Forelimb muscle (tissue), 1 donor: ENCODE data around the gene RNLS. TPM values are rescaled to one million over a fixed set of nuclear protein-coding genes. Genes with fewer than 3 reads are reported as not detected.

ENCODE experiments used
- DNase-seq: peaks from one replicate; pipeline ENCODE4 v3.0.0-alpha.2; 2013; ENCODE audit warnings: low read depth
- polyA plus RNA-seq: library from polyadenylated mRNA; unstranded; fragments of 120-200 nt; gene quantifications from one replicate; pipeline ENCODE4 v1.2.1, GENCODE V29; 2013; ENCODE audit not compliant: insufficient read length

The RNLS gene
- polyA plus RNA-seq, 1 donor: 2.1 TPM

- no peak for DNase-seq
These were observed 105.6 kb downstream of the RNLS start for GRCh38 chr10:88477343-88478085.

GRCh38 chr10:88474884-88475844, 108.0 kb downstream of the RNLS start:
- no peak for DNase-seq

- no peak for DNase-seq
These were observed 108.9 kb downstream of the RNLS start for GRCh38 chr10:88473989-88474883.

GRCh38 chr10:88472540-88472939, 110.6 kb downstream of the RNLS start:
- DNase-seq: no peak

GRCh38 chr10:88471899-88472298, 111.2 kb downstream of the RNLS start:
- no peak for DNase-seq

GRCh38 chr10:88467835-88468485, 115.2 kb downstream of the RNLS start:
- no peak for DNase-seq

GRCh38 chr10:88466786-88467185, 116.3 kb downstream of the RNLS start:
- DNase-seq: no peak

- DNase-seq: no peak
These were observed 117.4 kb downstream of the RNLS start for GRCh38 chr10:88465765-88466164.

- DNase-seq: no peak
These were observed 119.3 kb downstream of the RNLS start for GRCh38 chr10:88463811-88464210.

GRCh38 chr10:88461426-88461825, 121.7 kb downstream of the RNLS start:
- no peak for DNase-seq

GRCh38 chr10:88459530-88459929, 123.6 kb downstream of the RNLS start:
- no peak for DNase-seq

- DNase-seq: no peak
These were observed 124.9 kb downstream of the RNLS start for GRCh38 chr10:88458209-88458608.

- no peak for DNase-seq
These were observed 125.5 kb downstream of the RNLS start for GRCh38 chr10:88457660-88458059.

- no peak for DNase-seq
These were observed 126.4 kb downstream of the RNLS start for GRCh38 chr10:88456730-88457129.

GRCh38 chr10:88455831-88456230, 127.3 kb downstream of the RNLS start:
- no peak for DNase-seq

- DNase-seq: no peak
These were observed 132.9 kb downstream of the RNLS start for GRCh38 chr10:88450201-88450600.

GRCh38 chr10:88442716-88443115, 140.4 kb downstream of the RNLS start:
- no peak for DNase-seq

- DNase-seq: no peak
These were observed 142.6 kb downstream of the RNLS start for GRCh38 chr10:88440541-88440940.

GRCh38 chr10:88439932-88440331, 143.2 kb downstream of the RNLS start:
- no peak for DNase-seq

GRCh38 chr10:88437411-88437810, 145.7 kb downstream of the RNLS start:
- no peak for DNase-seq

- no peak for DNase-seq
These were observed 149.4 kb downstream of the RNLS start for GRCh38 chr10:88433565-88434186.
